Mucosa of descending colon (tissue), 3 donors: ENCODE measurements around the gene COPA. TPM values are rescaled to one million over a fixed set of nuclear protein-coding genes. Genes with fewer than 3 reads are reported as not detected.

Source experiments
- ATAC-seq: fragments of 200-7000 bp; cut with Tn5 transposase; one replicate; pipeline ENCODE4 v1.9.1; 2020; ENCODE audit warnings: mild to moderate bottlenecking, moderate library complexity
- DNase-seq, 3 donors: peaks; one replicate each; pipeline ENCODE4 v3.0.0-alpha.2; 2020
- H3K36me3 ChIP-seq: fragments of 200-600 bp; one replicate; pipeline ENCODE4 v1.8.0; 2021; ENCODE audit warnings: low read depth, mild to moderate bottlenecking
- H3K4me1 ChIP-seq: fragments of 200-600 bp; one replicate; pipeline ENCODE4 v1.8.0; 2021; ENCODE audit warnings: low read depth, mild to moderate bottlenecking
- H3K4me3 ChIP-seq: fragments of 200-600 bp; one replicate; pipeline ENCODE4 v1.8.0; 2021; ENCODE audit warnings: mild to moderate bottlenecking
- H3K9me3 ChIP-seq: fragments of 200-600 bp; one replicate; pipeline ENCODE4 v1.8.0; 2021; ENCODE audit warnings: mild to moderate bottlenecking
- intact Hi-C, 2 donors: fragments of 100-400 bp; cut with DNase I in 1 of 2; cut with micrococcal nuclease in 1 of 2; formaldehyde crosslinking; loops; one replicate each; pipeline versions ENCODE4 v1.11.0 to v1.11.1; 2022; cut with DNase I, micrococcal nuclease
- total RNA-seq, 3 donors: library from RNA; stranded (reverse); fragmentation: NEBNext Ultra II Directional in 2 of 3; extraction: Animal tissue kit (Norgen Biotek cat#: 25700) in 2 of 3; gene quantifications; one replicate each; pipeline versions ENCODE4 v1.2.1 to v1.2.4, GENCODE V29; 2021 to 2023
- TF ChIP-seq, protein P1 (sequence below): fragments of 200-600 bp; IDR thresholded peaks from one replicate; pipeline ENCODE4 v1.8.0; 2022; ENCODE audit warnings: antibody characterized with exemption, mild to moderate bottlenecking
- donor health status: DM: no; HTN: no; CAD: no; lungs with moderate emphysema.
- donor health status: DM: no; HTN: no; CAD: no.
- donor health status: DM: no; HTN: yes; CAD: no.

COPA gene
- total RNA-seq, 3 donors from 2014 or later = 141 to 165 (median 151) TPM

DNA sequence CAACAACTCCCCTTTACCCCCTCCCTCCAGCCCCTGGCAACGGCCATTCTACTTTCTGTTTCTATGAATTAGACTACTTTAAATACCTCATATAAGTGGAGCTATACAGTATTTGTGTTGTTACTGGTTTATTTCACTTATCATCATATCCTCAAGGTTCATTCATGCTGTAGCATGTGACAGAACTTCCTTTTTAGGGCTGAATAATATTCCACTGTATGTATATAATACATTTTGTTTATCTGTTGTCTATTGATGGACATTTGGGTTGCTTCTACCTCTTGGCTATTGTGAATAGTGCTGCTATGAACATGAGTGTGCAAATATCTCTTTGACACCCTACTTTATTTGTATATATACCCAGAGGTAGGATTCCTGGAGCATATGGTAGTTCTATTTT is 26.0 kb upstream of the COPA start:
- no peak for ATAC-seq
- Histone ChIP-seq H3K9me3 (no peaks in the 10 kb centered on the region), H3K4me3 (no peak overlapping the region), H3K4me1 (no peaks in the 10 kb centered on the region), H3K36me3 (no peaks in the 10 kb centered on the region)
- TF ChIP-seq, protein P1, sequence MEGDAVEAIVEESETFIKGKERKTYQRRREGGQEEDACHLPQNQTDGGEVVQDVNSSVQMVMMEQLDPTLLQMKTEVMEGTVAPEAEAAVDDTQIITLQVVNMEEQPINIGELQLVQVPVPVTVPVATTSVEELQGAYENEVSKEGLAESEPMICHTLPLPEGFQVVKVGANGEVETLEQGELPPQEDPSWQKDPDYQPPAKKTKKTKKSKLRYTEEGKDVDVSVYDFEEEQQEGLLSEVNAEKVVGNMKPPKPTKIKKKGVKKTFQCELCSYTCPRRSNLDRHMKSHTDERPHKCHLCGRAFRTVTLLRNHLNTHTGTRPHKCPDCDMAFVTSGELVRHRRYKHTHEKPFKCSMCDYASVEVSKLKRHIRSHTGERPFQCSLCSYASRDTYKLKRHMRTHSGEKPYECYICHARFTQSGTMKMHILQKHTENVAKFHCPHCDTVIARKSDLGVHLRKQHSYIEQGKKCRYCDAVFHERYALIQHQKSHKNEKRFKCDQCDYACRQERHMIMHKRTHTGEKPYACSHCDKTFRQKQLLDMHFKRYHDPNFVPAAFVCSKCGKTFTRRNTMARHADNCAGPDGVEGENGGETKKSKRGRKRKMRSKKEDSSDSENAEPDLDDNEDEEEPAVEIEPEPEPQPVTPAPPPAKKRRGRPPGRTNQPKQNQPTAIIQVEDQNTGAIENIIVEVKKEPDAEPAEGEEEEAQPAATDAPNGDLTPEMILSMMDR = no peak
- no peak for DNase-seq
- intact Hi-C loops = no loop called here

DNA sequence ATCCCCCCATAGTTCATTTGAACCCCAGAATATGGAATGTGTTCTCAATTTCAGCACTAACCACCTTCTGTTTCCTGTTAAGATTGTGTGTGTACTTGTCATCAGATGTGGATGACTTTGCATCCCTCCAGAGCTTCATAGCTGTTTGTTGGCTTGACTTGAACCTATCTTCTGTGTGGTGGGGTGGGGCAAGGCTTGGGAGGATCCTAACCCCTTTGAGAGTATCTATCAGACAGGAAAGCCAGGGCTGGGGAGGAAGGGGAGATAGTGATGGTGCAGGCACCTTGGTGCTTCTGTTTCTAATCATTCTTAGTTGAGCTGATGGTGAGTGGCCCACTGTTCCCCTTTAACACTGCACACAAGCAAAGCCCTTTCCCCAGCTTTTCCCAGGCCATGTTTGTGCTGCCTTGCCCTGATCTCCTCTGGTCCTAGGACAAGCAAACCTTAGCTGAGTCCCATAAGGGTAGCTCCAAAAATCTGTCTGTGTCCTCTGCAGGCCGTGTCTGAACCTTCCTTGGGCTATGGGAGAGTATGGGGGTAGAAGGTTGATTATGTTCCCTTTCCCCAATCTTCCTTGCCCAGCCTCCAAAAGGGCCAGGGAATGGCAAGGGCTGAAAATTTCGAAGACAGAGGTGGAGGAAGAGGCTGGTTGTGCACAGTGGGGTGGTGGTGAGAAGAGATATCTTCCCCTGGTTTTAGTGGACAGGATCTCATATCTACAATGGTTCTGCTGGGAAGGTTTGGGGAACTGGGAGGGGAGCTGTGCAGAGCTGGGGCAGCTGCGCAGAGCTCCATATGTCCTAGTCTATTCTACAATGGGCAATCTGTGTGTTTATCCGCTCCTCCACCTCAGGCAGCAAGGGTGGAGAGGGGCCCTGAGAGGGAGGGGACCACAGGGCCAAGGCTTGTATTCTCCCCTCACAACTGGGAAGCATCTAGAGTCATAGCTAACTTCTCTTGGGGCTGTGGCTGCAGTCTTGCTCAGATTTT is 25.2 kb upstream of the COPA start:
- no peaks in the 10 kb centered on the region for H3K4me1 ChIP-seq
- intact Hi-C loops = no loop called here
- no peaks in the 10 kb centered on the region for H3K9me3 ChIP-seq
- H3K36me3 ChIP-seq = no peaks in the 10 kb centered on the region
- TF ChIP-seq, protein P1 = no peak
- H3K4me3 ChIP-seq = no peak overlapping the region
- ATAC-seq (no peak), DNase-seq (no peak)

DNA sequence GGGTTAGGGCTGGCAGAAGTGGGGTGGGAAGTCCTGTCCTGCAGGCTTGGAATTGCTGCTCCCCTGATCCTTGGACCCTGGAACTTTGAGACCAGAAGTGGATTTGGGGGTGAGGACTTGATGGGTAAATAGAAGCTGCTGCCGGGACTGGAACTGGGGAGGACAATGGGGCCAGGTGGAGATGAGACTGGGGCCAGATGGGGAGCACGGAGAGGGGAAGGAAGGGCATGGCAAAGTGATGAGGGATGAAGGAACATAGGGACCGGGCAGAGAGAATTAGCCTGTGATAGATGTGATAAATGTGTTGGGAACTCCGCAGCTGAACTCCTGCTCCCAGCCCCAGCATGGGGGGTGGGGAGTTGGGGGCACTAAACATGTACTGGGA is 24.5 kb upstream of the COPA start:
- no peak overlapping the region for H3K4me3 ChIP-seq
- ATAC-seq (no peak), DNase-seq (no peak)
- no peaks in the 10 kb centered on the region for H3K9me3 ChIP-seq
- TF ChIP-seq, protein P1 = no peak
- intact Hi-C loops = no loop called here
- no peaks in the 10 kb centered on the region for H3K36me3 ChIP-seq
- no peaks in the 10 kb centered on the region for H3K4me1 ChIP-seq

DNA sequence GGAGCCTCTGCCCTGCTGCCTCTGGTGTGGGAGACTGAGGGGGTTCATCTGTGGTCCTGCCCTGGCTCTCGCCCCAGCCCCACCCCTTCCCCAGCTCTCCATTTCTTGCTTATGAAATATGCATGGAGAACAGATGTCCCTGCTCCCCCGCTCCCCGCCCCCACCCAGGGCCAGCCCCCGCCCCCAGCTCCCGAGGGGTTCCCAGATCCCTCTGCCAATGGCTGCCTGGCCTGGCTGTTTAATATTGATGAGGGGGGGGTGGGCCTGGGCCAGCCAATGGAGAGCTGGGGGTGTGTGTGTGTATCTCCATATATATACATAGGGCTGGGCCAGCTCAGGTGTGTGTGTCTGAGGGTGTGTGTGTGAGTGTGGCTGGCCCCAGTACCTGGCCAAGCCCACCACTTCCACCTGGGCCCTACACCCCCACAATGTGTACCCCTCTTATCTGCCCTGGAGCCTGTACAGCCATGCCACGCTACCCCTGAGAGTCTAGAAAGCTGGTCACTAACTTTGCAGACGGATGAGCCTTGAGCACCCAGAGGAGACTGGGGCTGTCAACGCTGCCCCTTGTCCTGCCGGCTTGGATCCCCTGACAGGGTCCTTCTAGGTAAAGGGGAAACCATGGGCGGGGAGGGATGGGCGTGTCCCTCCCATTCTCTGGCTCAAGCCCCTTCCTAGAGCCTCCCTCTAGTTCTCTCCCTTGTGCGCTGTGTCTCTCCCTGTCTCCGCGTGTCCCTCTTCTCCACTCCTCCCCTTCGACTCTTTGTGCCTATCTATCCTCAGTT is 23.9 kb upstream of the COPA start, which contains the start of gene NHLH1:
Gene NHLH1 (plus strand): TSS at position 341 of the 785 bp plus-strand sequence. CDS start 3,661 bp downstream, outside the sequence.
- Histone ChIP-seq H3K4me3 (no peak within 1 kb of the TSS), H3K4me1 (no peaks in the 10 kb centered on the region), H3K36me3 (no peaks in the 10 kb centered on the region), H3K9me3 (no peaks in the 10 kb centered on the region)
- no peak for DNase-seq
- TF ChIP-seq, protein P1 = no peak
- intact Hi-C loops = no loop called here
- no peak for ATAC-seq

DNA sequence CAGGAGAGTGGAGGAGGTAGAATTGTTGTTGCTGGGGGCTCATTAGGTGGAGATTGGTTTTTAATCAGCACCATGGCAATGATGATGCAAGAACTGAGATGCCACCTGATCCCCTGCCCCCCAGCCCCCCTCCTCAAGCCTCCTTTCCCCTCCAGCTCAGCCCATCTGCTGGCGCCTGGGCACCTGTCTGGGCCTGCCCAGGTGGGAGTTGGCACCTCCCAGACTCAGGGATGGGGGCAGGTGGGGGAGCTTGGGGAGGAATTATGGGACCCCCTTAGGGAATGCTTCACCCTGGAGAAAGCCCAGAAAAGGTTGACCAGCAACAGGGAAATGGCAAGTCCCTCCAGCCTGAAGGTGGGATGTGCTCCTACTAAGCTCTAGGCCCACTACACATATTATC is 22.3 kb upstream of the COPA start:
- no peaks in the 10 kb centered on the region for H3K9me3 ChIP-seq
- no peak overlapping the region for H3K4me3 ChIP-seq
- DNase-seq = no peak
- ATAC-seq = no peak
- intact Hi-C loops = no loop called here
- TF ChIP-seq, protein P1 = no peak
- no peaks in the 10 kb centered on the region for H3K36me3 ChIP-seq
- H3K4me1 ChIP-seq = no peaks in the 10 kb centered on the region
